ENCODE measurements around the gene MCF2L2.

MCF2L2 gene

GRCh38 chr3:183158551-183159006 lies 269.8 kb downstream of the MCF2L2 start:
- Histone ChIP-seq H3K4me1 (ENCODE audit: low read depth, poor library complexity, severe bottlenecking) (peaks cover 17% of the 10 kb centered on the region), H3K4me3 (IDR thresholded peaks at IDR 0.05; ENCODE audit: insufficient read depth, low read depth, low read length) (no peak overlapping the region), H3K27me3 (ENCODE audit: insufficient read depth, low read depth) (no peaks in the 10 kb centered on the region), H3K9ac (no peak overlapping the region), H2AFZ (ENCODE audit: low read depth) (no peak overlapping the region), H3K4me2 (no peak overlapping the region), H3K79me2 (ENCODE audit: insufficient read depth, low read depth) (no peaks in the 10 kb centered on the region), H3K27ac (no peak overlapping the region), H3K36me3 (ENCODE audit: insufficient read depth) (no peaks in the 10 kb centered on the region), H4K20me1 (ENCODE audit: insufficient read depth) (no peaks in the 10 kb centered on the region)
- TF ChIP-seq CTCF (conservative IDR thresholded peaks at IDR 0.05; ENCODE audit: low read depth, low read length), result no peak

GRCh38 chr3:183158113-183158512 lies 270.3 kb downstream of the MCF2L2 start:
- Histone ChIP-seq H3K27ac (no peak overlapping the region), H3K4me1 (ENCODE audit: low read depth, poor library complexity, severe bottlenecking) (peaks cover 17% of the 10 kb centered on the region), H3K4me3 (IDR thresholded peaks at IDR 0.05; ENCODE audit: insufficient read depth, low read depth, low read length) (no peak overlapping the region), H2AFZ (ENCODE audit: low read depth) (no peak overlapping the region), H3K4me2 (no peak overlapping the region), H4K20me1 (ENCODE audit: insufficient read depth) (no peaks in the 10 kb centered on the region), H3K79me2 (ENCODE audit: insufficient read depth, low read depth) (no peaks in the 10 kb centered on the region), H3K36me3 (ENCODE audit: insufficient read depth) (no peaks in the 10 kb centered on the region), H3K9ac (no peak overlapping the region), H3K27me3 (ENCODE audit: insufficient read depth, low read depth) (no peaks in the 10 kb centered on the region)
- no peak for TF ChIP-seq CTCF (conservative IDR thresholded peaks at IDR 0.05; ENCODE audit: low read depth, low read length)

- H4K20me1 ChIP-seq (ENCODE audit: insufficient read depth), result no peaks in the 10 kb centered on the region
These were observed 272.2 kb downstream of the MCF2L2 start for GRCh38 chr3:183156266-183156665.

GRCh38 chr3:183155499-183155898 lies 272.9 kb downstream of the MCF2L2 start:
- Histone ChIP-seq H3K79me2 (ENCODE audit: insufficient read depth, low read depth) (no peaks in the 10 kb centered on the region), H4K20me1 (ENCODE audit: insufficient read depth) (no peaks in the 10 kb centered on the region), H2AFZ (ENCODE audit: low read depth) (no peak overlapping the region), H3K27me3 (ENCODE audit: insufficient read depth, low read depth) (no peaks in the 10 kb centered on the region), H3K9ac (no peak overlapping the region), H3K4me1 (ENCODE audit: low read depth, poor library complexity, severe bottlenecking) (peaks cover 7% of the 10 kb centered on the region), H3K36me3 (ENCODE audit: insufficient read depth) (no peaks in the 10 kb centered on the region), H3K4me3 (IDR thresholded peaks at IDR 0.05; ENCODE audit: insufficient read depth, low read depth, low read length) (no peak overlapping the region), H3K4me2 (no peak overlapping the region), H3K27ac (no peak overlapping the region)
- no peak for TF ChIP-seq CTCF (conservative IDR thresholded peaks at IDR 0.05; ENCODE audit: low read depth, low read length)

More at GRCh38 chr3:183156266-183156665, 272.2 kb downstream of the MCF2L2 start:
- Histone ChIP-seq H3K4me3 (IDR thresholded peaks at IDR 0.05; ENCODE audit: insufficient read depth, low read depth, low read length) (no peak overlapping the region), H3K4me1 (ENCODE audit: low read depth, poor library complexity, severe bottlenecking) (peaks cover 7% of the 10 kb centered on the region), H3K4me2 (no peak overlapping the region), H3K27me3 (ENCODE audit: insufficient read depth, low read depth) (no peaks in the 10 kb centered on the region), H3K9ac (no peak overlapping the region), H3K36me3 (ENCODE audit: insufficient read depth) (no peaks in the 10 kb centered on the region), H2AFZ (ENCODE audit: low read depth) (no peak overlapping the region), H3K27ac (no peak overlapping the region), H3K79me2 (ENCODE audit: insufficient read depth, low read depth) (no peaks in the 10 kb centered on the region)
- no peak for TF ChIP-seq CTCF (conservative IDR thresholded peaks at IDR 0.05; ENCODE audit: low read depth, low read length)
